Heart right ventricle (tissue), 16 donors: ENCODE results near the gene PIK3AP1. TPM values are rescaled to one million over a fixed set of nuclear protein-coding genes. Genes with fewer than 3 reads are reported as not detected.

Experiments used
- ATAC-seq, 8 donors: fragments of 200-7000 bp; cut with Tn5 transposase; one replicate each; pipeline ENCODE4 v1.9.1; 2020; ENCODE audit warnings: mild to moderate bottlenecking in 8 of 8, moderate library complexity in 8 of 8, moderate number of reproducible peaks in 1 of 8
- DNase-seq, 2 donors: peaks; one replicate each; pipeline ENCODE4 v3.0.0-alpha.2; 2020
- H3K27ac ChIP-seq, 10 donors: fragments of 200-600 bp; sonication (generic) in 2 of 10; one replicate each; pipeline versions ENCODE4 v1.5.0 to v1.8.0; 2020 to 2022; ENCODE audit warnings: mild to moderate bottlenecking in 3 of 10
- H3K27me3 ChIP-seq, 7 donors: fragments of 200-600 bp; one replicate each; pipeline ENCODE4 v1.8.0; 2021 to 2022; ENCODE audit warnings: mild to moderate bottlenecking in 2 of 7
- H3K36me3 ChIP-seq, 9 donors: fragments of 200-600 bp; sonication (generic) in 1 of 9; one replicate each; pipeline versions ENCODE4 v1.5.0 to v1.8.0; 2020 to 2022; ENCODE audit warnings: mild to moderate bottlenecking in 2 of 9
- H3K4me1 ChIP-seq, 9 donors: fragments of 200-600 bp; sonication (generic) in 1 of 9; one replicate each; pipeline versions ENCODE4 v1.5.0 to v1.8.0; 2020 to 2022; ENCODE audit warnings: mild to moderate bottlenecking in 4 of 9
- H3K4me3 ChIP-seq, 10 donors: fragments of 200-600 bp; sonication (generic) in 2 of 10; one replicate each; pipeline versions ENCODE4 v1.5.0 to v1.8.0; 2020 to 2022; ENCODE audit warnings: mild to moderate bottlenecking in 7 of 10, moderate library complexity in 2 of 10
- H3K9me3 ChIP-seq, 11 donors: fragments of 200-600 bp in 10 of 11; sonication (generic) in 2 of 11; one replicate each; pipeline versions ENCODE4 v1.5.0 to v1.8.0; 2013 to 2022; ENCODE audit warnings: mild to moderate bottlenecking in 2 of 11, control low read depth in 1 of 11, moderate library complexity in 1 of 11
- WGBS, 2 donors: extraction: QIAGEN DNeasy Blood & Tissue Kit; methylation state at CpG; one replicate each; pipeline ENCODE4 v1.1.7; 2013; ENCODE audit warnings: inconsistent platforms in 1 of 2; 5-methylcytosine and 5-hydroxymethylcytosine counted together
- intact Hi-C, 10 donors: fragments of 100-400 bp; cut with DNase I; formaldehyde crosslinking; loops; one replicate each; pipeline versions ENCODE4 v1.11.1 to v1.14.2; 2022
- polyA plus RNA-seq, 2 donors: library from polyadenylated mRNA; stranded (reverse); fragments of 200-250 nt; gene quantifications; one replicate each; pipeline ENCODE4 v1.2.3, GENCODE V29; 2013
- total RNA-seq, 10 donors: library from RNA; stranded (reverse); fragmentation: NEBNext Ultra II Directional in 3 of 10; extraction: Animal tissue kit (Norgen Biotek cat#: 25700) in 3 of 10; gene quantifications; one replicate each; pipeline versions ENCODE4 v1.2.1 to v1.2.4, GENCODE V29; 2021 to 2023
- TF ChIP-seq, protein P1 (sequence below), 9 donors: fragments of 200-600 bp; sonication (generic) in 2 of 9; IDR thresholded peaks; one replicate each; pipeline versions ENCODE4 v1.5.0 to v1.8.0; 2021 to 2022; ENCODE audit warnings: antibody characterized with exemption in 9 of 9, mild to moderate bottlenecking in 5 of 9, moderate library complexity in 1 of 9
- donor health status: Arrhythmogenic right ventricular cardiomyopathy.
- donor health status: ischemic (EF 13 %, LVEDD 7.1; RV severe dilation, severe dysfunction).
- donor health status: healthy with polysubstance abuse.
- donor health status: DM: no; HTN: yes; CAD: no.
- donor health status: DM: no; HTN: no; CAD: no.
- donor health status: ischemic (EF 25% LVEDD 6.9; RV normal size, moderate dysfunction).
- donor health status: ischemic (EF 25% LVEDD 5.7; RV mildly dilated, moderate dysfunction).
- donor health status: healthy.
- donor health status: DM: yes; HTN: yes; CAD: no.
- donor health status: Ischemic cardiomyopathy.
- donor health status: ischemic (EF 35%, LVEDD 5.7; RV mildly dilated, moderate dysfunction).
- donor health status: nonischemic (EF 11% LVEDD 7.7; RV severe dilation, severe dysfunction).
- donor health status: DM: yes; HTN: yes; CAD: no.
- donor health status: PGD.
- donor health status: ischemic (EF 29% LVEDD 5.4; RV normal size, mild dysfunction).
- donor health status: nonischemic (EF 23%, LVEDD 6.1; RV moderate dilation, normal function).

The PIK3AP1 gene
- total and polyA plus RNA-seq, 12 donors = 1.0 to 22.1 (median 3.6) TPM

DNA sequence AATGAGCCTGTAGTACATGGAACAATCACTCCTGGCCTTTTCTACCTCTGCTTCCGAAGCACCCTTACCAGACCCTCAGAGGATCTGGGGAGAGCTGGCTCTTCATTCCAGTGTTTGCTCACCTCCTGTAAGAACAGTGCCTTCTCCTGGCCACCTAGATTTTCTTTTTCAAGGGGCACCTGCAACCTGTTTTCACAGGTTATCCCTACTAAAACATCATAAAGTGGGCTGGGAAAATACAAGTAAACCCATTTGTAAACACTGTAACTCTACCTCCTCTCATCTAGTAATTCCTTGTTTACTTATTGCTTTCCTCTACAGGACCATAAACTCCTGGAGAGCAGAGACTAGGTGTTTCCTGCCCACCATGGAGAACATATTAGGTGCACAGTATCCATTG, 1.1 kb downstream of the PIK3AP1 start:
- ATAC-seq (no peak), DNase-seq (no peak)
- H3K4me3 ChIP-seq = peak overlapping the region in 6 of 10 donors; percentile 58 to 74 (median 62)
- 97 to 98% methylated on average over 1 of the region's 1 CpG for WGBS, 2 donors
- no peaks in the 10 kb centered on the region for H3K9me3 ChIP-seq
- peaks cover 0 to 45% (median 9%) of the 10 kb centered on the region in 9 donors for H3K4me1 ChIP-seq
- H3K27me3 ChIP-seq = peaks cover 0 to 22% (median 0%) of the 10 kb centered on the region in 7 donors
- no peaks in the 10 kb centered on the region for H3K36me3 ChIP-seq
- peak overlapping the region in 3 of 10 donors; percentile 28 to 92 (median 63) for H3K27ac ChIP-seq
- TF ChIP-seq, protein P1, sequence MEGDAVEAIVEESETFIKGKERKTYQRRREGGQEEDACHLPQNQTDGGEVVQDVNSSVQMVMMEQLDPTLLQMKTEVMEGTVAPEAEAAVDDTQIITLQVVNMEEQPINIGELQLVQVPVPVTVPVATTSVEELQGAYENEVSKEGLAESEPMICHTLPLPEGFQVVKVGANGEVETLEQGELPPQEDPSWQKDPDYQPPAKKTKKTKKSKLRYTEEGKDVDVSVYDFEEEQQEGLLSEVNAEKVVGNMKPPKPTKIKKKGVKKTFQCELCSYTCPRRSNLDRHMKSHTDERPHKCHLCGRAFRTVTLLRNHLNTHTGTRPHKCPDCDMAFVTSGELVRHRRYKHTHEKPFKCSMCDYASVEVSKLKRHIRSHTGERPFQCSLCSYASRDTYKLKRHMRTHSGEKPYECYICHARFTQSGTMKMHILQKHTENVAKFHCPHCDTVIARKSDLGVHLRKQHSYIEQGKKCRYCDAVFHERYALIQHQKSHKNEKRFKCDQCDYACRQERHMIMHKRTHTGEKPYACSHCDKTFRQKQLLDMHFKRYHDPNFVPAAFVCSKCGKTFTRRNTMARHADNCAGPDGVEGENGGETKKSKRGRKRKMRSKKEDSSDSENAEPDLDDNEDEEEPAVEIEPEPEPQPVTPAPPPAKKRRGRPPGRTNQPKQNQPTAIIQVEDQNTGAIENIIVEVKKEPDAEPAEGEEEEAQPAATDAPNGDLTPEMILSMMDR (IDR thresholded peaks at IDR 0.05) = no peak
- intact Hi-C loops = loop anchor here in 2 of 10 donors (10.0 kb wide), 2 partner anchors 64 to 74 kb away; no protein-coding TSS in a partner anchor

DNA sequence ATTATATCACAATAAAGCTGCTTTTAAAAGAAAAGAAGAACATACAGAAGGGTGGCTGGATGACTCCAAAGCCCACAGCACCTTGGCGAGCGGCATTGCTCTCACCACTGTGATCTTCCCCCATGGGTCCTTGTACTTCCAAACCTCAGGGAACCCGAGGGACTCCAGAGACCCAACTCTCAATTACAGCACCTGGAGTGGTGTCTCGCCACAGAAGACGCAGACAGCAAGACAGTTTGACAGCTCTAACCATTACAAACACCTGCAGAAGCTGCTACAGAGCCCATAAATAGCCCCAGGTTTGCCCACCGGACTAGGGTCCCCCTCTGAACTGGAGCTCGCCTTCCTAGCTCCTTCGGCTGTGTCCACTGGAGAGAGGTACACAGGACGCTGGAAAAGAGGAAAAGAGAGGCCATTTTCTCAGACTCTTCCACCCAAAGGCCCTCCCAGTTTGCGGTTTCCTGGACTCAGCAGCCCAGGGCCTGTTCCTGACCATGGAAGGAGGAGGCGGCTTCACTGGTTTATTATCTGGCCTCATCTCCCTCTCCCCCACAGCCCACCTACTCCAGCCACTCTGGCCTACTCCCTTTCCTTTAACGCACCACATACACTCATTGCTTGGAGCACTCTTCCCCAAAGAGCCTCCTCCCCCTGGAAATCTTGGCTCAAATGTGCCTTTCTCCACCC, 1.9 kb downstream of the PIK3AP1 start:
- H3K9me3 ChIP-seq = no peaks in the 10 kb centered on the region
- intact Hi-C loops = loop anchor here in 2 of 10 donors (10.0 kb wide), 2 partner anchors 64 to 74 kb away; no protein-coding TSS in a partner anchor
- peaks cover 0 to 53% (median 9%) of the 10 kb centered on the region in 9 donors for H3K4me1 ChIP-seq
- DNase-seq (no peak), ATAC-seq (peak in 1 of 8 donors; percentile 35)
- H3K36me3 ChIP-seq = no peaks in the 10 kb centered on the region
- TF ChIP-seq, protein P1 (IDR thresholded peaks at IDR 0.05) = no peak
- peak overlapping the region in 4 of 10 donors; percentile 5 to 92 (median 46) for H3K27ac ChIP-seq
- peak overlapping the region in 5 of 10 donors; percentile 58 to 74 (median 62) for H3K4me3 ChIP-seq
- H3K27me3 ChIP-seq = peaks cover 0 to 20% (median 0%) of the 10 kb centered on the region in 7 donors
- 83 to 91% methylated on average over 11 to 12 of the region's 12 CpGs for WGBS, 2 donors

DNA sequence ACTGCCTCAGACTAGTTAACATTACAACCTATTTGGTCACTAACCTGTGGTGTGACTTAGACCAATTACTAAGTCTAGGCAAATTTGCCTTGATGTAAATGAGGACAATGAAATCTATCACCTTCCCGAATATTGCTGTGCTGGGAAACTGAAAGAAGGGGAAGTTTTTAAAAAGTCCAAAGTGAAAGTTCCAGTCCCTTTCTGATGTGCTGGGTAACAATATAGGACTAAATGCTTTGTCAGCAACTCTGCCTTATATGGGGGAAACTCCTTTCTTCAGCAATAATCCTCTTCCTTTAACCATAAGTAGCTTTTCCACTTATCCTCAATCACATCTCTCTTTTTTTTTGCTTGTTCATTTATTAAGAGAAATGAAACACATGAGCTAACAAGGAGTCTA, 3.9 kb downstream of the PIK3AP1 start:
- Histone ChIP-seq H3K4me1 (peaks cover 0 to 62% (median 9%) of the 10 kb centered on the region in 9 donors), H3K27me3 (peaks cover 0 to 18% (median 0%) of the 10 kb centered on the region in 7 donors), H3K9me3 (no peaks in the 10 kb centered on the region), H3K27ac (peak overlapping the region in 1 of 10 donors; percentile 92), H3K4me3 (no peak overlapping the region), H3K36me3 (no peaks in the 10 kb centered on the region)
- WGBS, 2 donors = 80 to 88% methylated on average over 1 of the region's 1 CpG
- ATAC-seq = no peak
- TF ChIP-seq, protein P1 (IDR thresholded peaks at IDR 0.05) = no peak
- DNase-seq = no peak
- intact Hi-C loops = loop anchor here in 2 of 10 donors (10.0 kb wide), 2 partner anchors 62 to 72 kb away; no protein-coding TSS in a partner anchor

DNA sequence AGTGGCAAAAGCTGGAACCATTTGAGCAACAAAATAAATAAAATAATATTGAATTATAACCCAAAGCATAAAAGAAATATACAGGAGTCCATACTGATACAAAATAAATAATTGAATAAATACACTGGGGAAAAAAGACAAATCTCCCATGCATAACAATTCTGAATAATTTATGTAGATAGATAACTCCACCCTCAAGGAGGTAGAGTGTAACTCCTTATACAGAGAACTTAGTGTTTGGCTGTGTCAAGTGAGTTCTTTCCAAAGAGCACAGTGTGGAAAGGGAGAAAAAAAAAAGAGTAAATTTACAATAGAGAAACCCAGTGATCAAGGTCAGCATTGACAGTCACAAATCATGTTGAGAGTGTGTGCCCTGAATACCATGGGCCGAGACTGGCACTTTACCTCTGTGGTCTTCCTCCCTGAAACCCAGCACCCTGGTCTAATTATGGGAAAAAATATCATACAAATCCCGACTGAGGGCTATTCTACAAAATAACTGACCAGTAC, 5.5 kb downstream of the PIK3AP1 start:
- DNase-seq (no peak), ATAC-seq (no peak)
- TF ChIP-seq, protein P1 (IDR thresholded peaks at IDR 0.05) = no peak
- H3K4me1 ChIP-seq = peaks cover 0 to 64% (median 0%) of the 10 kb centered on the region in 9 donors
- no peaks in the 10 kb centered on the region for H3K9me3 ChIP-seq
- no peaks in the 10 kb centered on the region for H3K36me3 ChIP-seq
- no peak overlapping the region for H3K27ac ChIP-seq
- intact Hi-C loops = loop anchor here in 2 of 10 donors (10.0 kb wide), 2 partner anchors 60 to 70 kb away; no protein-coding TSS in a partner anchor
- no peak overlapping the region for H3K4me3 ChIP-seq
- WGBS, 2 donors = 88 to 92% methylated on average over 2 of the region's 2 CpGs
- H3K27me3 ChIP-seq = peaks cover 0 to 3% (median 0%) of the 10 kb centered on the region in 7 donors
